Astrocyte (in vitro differentiated cells and primary cell): ENCODE results near the gene SLC35G3.

Source experiments
- CTCF ChIP-seq: IDR thresholded peaks from 2 replicates; pipeline ENCODE4 v1.5.1; 2011; ENCODE audit warnings: low read depth, mild to moderate bottlenecking, inconsistent platforms, low read length, moderate library complexity; ENCODE audit not compliant: insufficient read depth
- EZH2 ChIP-seq: IDR thresholded peaks from 2 replicates; pipeline ENCODE4 v1.6.1; 2012; ENCODE audit warnings: mild to moderate bottlenecking, low read length, inconsistent platforms; ENCODE audit not compliant: insufficient read depth

GRCh38 chr17:35236821-35237220, 42.6 kb upstream of the SLC35G3 start:
- TF ChIP-seq CTCF (no peak), EZH2 (no peak)
